IMR-90 (cell line): Measurements from ENCODE around the gene SLC30A10. TPM values are rescaled to one million over a fixed set of nuclear protein-coding genes. Genes with fewer than 3 reads are reported as not detected.

Experiments
- ATAC-seq: fragments of 200-7000 bp; cut with Tn5 transposase; 2 replicates; pipeline ENCODE4 v1.9.1; 2020; ENCODE audit warnings: low read depth, mild to moderate bottlenecking, moderate library complexity
- BruUV-seq: library from RNA; stranded (reverse); fragments of 400-500 nt; replicated peaks from 2 replicates; lab custom pipeline; 2021; lab: Mats Ljungman, UMichigan
- CTCF ChIA-PET: fragments of 300-600 bp; formaldehyde crosslinking; extraction: SDS; loops from one replicate; lab custom pipeline; 2021; ENCODE audit warnings: antibody characterized with exemption; lab: Yijun Ruan, JAX
- POLR2A ChIA-PET: fragments of 300-600 bp; sonication (Branson Sonifier 250); formaldehyde crosslinking; loops from one replicate; lab custom pipeline; 2022; ENCODE audit warnings: antibody characterized with exemption; ENCODE audit not compliant: unreplicated experiment; lab: Charles Lee
- DNase-seq: peaks from one replicate; pipeline ENCODE4 v3.0.0; 2013
- H2AFZ ChIP-seq: replicated peaks from 2 replicates; pipeline ENCODE3; 2013; ENCODE audit warnings: low read length, mild to moderate bottlenecking; ENCODE audit not compliant: poor library complexity
- H2AK5ac ChIP-seq: 2 replicates; pipeline ENCODE4 v1.6.1; 2013; ENCODE audit warnings: low read depth, low read length, inconsistent platforms
- H2AK9ac ChIP-seq: replicated peaks from 2 replicates; pipeline ENCODE3; 2013; ENCODE audit warnings: mild to moderate bottlenecking, low read depth, low read length, moderate library complexity; ENCODE audit not compliant: poor library complexity
- H2BK120ac ChIP-seq: 2 replicates; pipeline ENCODE4 v1.6.1; 2013; ENCODE audit warnings: low read depth, low read length, inconsistent platforms
- H2BK15ac ChIP-seq: 3 replicates; pipeline ENCODE4 v1.6.1; 2013; ENCODE audit warnings: low read depth, low read length, inconsistent platforms
- H2BK20ac ChIP-seq: 2 replicates; pipeline ENCODE4 v1.6.1; 2013; ENCODE audit warnings: low read depth, mild to moderate bottlenecking, inconsistent platforms, low read length, moderate library complexity
- H2BK5ac ChIP-seq: 2 replicates; pipeline ENCODE4 v1.6.1; 2013; ENCODE audit warnings: mild to moderate bottlenecking, low read depth, low read length, inconsistent platforms; ENCODE audit not compliant: poor library complexity, severe bottlenecking
- H3K14ac ChIP-seq: replicated peaks from 2 replicates; pipeline ENCODE4 v1.6.1; 2013; ENCODE audit warnings: low read depth, low read length, inconsistent platforms
- H3K18ac ChIP-seq: 2 replicates; pipeline ENCODE4 v1.6.1; 2013; ENCODE audit warnings: low read depth, low read length, control low read depth
- H3K23ac ChIP-seq: 2 replicates; pipeline ENCODE4 v1.6.1; 2013; ENCODE audit warnings: low read depth, low read length, inconsistent platforms
- H3K27ac ChIP-seq: 2 replicates; pipeline ENCODE4 v1.5.1; 2013; ENCODE audit warnings: mild to moderate bottlenecking, control low read depth, low read length; ENCODE audit not compliant: insufficient read depth
- H3K27me3 ChIP-seq: 2 replicates; pipeline ENCODE4 v1.6.1; 2013; ENCODE audit warnings: low read length; ENCODE audit not compliant: control insufficient read depth, insufficient read depth
- H3K36me3 ChIP-seq: 2 replicates; pipeline ENCODE4 v1.6.1; 2013; ENCODE audit warnings: low read length, mixed read lengths; ENCODE audit not compliant: control insufficient read depth, insufficient read depth
- H3K4ac ChIP-seq: 2 replicates; pipeline ENCODE4 v1.6.1; 2013; ENCODE audit warnings: low read depth, low read length, inconsistent platforms
- H3K4me1 ChIP-seq: 2 replicates; pipeline ENCODE4 v1.6.1; 2013; ENCODE audit warnings: low read length, mixed read lengths; ENCODE audit not compliant: control insufficient read depth, insufficient read depth
- H3K4me2 ChIP-seq: 2 replicates; pipeline ENCODE4 v1.6.1; 2013; ENCODE audit warnings: low read depth, mild to moderate bottlenecking, control low read depth, low read length, moderate library complexity
- H3K4me3 ChIP-seq: 2 replicates; pipeline ENCODE4 v1.5.1; 2013; ENCODE audit warnings: low read depth, mild to moderate bottlenecking, control low read depth, low read length, moderate library complexity; ENCODE audit not compliant: insufficient read depth
- H3K56ac ChIP-seq: 2 replicates; pipeline ENCODE4 v1.6.1; 2013; ENCODE audit warnings: low read length, inconsistent platforms; ENCODE audit not compliant: insufficient read depth; ENCODE audit errors: extremely low read depth
- H3K79me1 ChIP-seq, 2 experiments: 2 replicates each; pipeline ENCODE4 v1.6.1; 2013; ENCODE audit warnings: low read length in 2 of 2, inconsistent platforms in 1 of 2, low read depth in 1 of 2
- H3K9ac ChIP-seq: 2 replicates; pipeline ENCODE4 v1.6.1; 2013; ENCODE audit warnings: low read depth, low read length, control low read depth
- H3K9me1 ChIP-seq: 2 replicates; pipeline ENCODE4 v1.6.1; 2013; ENCODE audit warnings: low read length, inconsistent platforms; ENCODE audit not compliant: insufficient read depth
- H3K9me3 ChIP-seq: 2 replicates; pipeline ENCODE4 v1.6.1; 2013; ENCODE audit warnings: low read length; ENCODE audit not compliant: control insufficient read depth, insufficient read depth
- H4K20me1 ChIP-seq: 2 replicates; pipeline ENCODE4 v1.6.1; 2013; ENCODE audit warnings: low read length, inconsistent platforms; ENCODE audit not compliant: insufficient read depth
- H4K5ac ChIP-seq: 2 replicates; pipeline ENCODE4 v1.6.1; 2013; ENCODE audit warnings: mild to moderate bottlenecking, low read depth, low read length, control low read depth
- H4K8ac ChIP-seq, 2 experiments: 2 replicates each; pipeline ENCODE4 v1.6.1; 2013; ENCODE audit warnings: low read depth in 2 of 2, low read length in 2 of 2, control low read depth in 1 of 2, inconsistent platforms in 1 of 2
- H4K91ac ChIP-seq: 2 replicates; pipeline ENCODE4 v1.6.1; 2013; ENCODE audit warnings: low read depth, low read length, inconsistent platforms; ENCODE audit not compliant: insufficient read depth
- BHLHE40 ChIP-seq: fragments of 150-350 bp; IDR thresholded peaks from 2 replicates; pipeline ENCODE4 v1.6.1; 2016; ENCODE audit warnings: mild to moderate bottlenecking, low read depth, low read length
- CEBPB ChIP-seq: IDR thresholded peaks from 2 replicates; pipeline ENCODE4 v1.6.1; 2012; ENCODE audit warnings: low read depth, low read length, improper control_type of control experiment
- CHD1 ChIP-seq: IDR thresholded peaks from 2 replicates; pipeline ENCODE4 v1.6.1; 2012; ENCODE audit warnings: low read depth, low read length, improper control_type of control experiment
- CTCF ChIP-seq: conservative IDR thresholded peaks from 2 replicates; pipeline ENCODE4 v1.5.1; 2012; ENCODE audit warnings: mild to moderate bottlenecking, low read depth, low read length, improper control_type of control experiment
- FOS ChIP-seq: fragments of 150-350 bp; IDR thresholded peaks from 2 replicates; pipeline ENCODE4 v1.6.1; 2016; ENCODE audit warnings: low read depth, low read length
- MAZ ChIP-seq: IDR thresholded peaks from 2 replicates; pipeline ENCODE4 v1.6.1; 2012; ENCODE audit warnings: low read depth, mild to moderate bottlenecking, low read length, improper control_type of control experiment, moderate library complexity, borderline replicate concordance
- NFE2L2 ChIP-seq: fragments of 150-350 bp; IDR thresholded peaks from 2 replicates; pipeline ENCODE4 v1.6.1; 2016; ENCODE audit warnings: low read depth, mild to moderate bottlenecking, low read length
- RCOR1 ChIP-seq: IDR thresholded peaks from 2 replicates; pipeline ENCODE4 v1.6.1; 2012; ENCODE audit warnings: mild to moderate bottlenecking, low read length, improper control_type of control experiment; ENCODE audit not compliant: insufficient replicate concordance
- RFX5 ChIP-seq: IDR thresholded peaks from 2 replicates; pipeline ENCODE4 v1.8.0; 2012; ENCODE audit warnings: low read depth, mild to moderate bottlenecking, low read length, moderate library complexity
- SMC3 ChIP-seq: fragments of 150-350 bp; IDR thresholded peaks from 2 replicates; pipeline ENCODE4 v1.6.1; 2016; ENCODE audit warnings: low read depth, mild to moderate bottlenecking, antibody characterized with exemption, low read length, moderate library complexity
- WGBS, 2 experiments: methylation state at CpG; one replicate each; pipeline versions ENCODE4 v1.1.5 to v1.1.7; 2013; ENCODE audit warnings: missing lambda C conversion rate in 2 of 2; ENCODE audit not compliant: insufficient read length in 1 of 2; ENCODE audit errors: extremely low coverage in 2 of 2; 5-methylcytosine and 5-hydroxymethylcytosine counted together
- dilution Hi-C: fragments of 300-500 bp; cut with HindIII; formaldehyde crosslinking; loops from one replicate; pipeline ENCODE4 v1.14.3; 2018; ENCODE audit warnings: low sequenced_read_pairs; ENCODE audit not compliant: unreplicated experiment
- in situ Hi-C: fragments of 300-500 bp; cut with MboI; formaldehyde crosslinking; loops from 3 replicates; pipeline ENCODE4 v1.14.3; 2019; ENCODE audit warnings: low sequenced_read_pairs, inconsistent platforms, mixed read lengths
- intact Hi-C: fragments of 100-400 bp; cut with micrococcal nuclease; formaldehyde crosslinking; loops from 2 replicates; pipeline ENCODE4 v1.10.0; 2022
- polyA plus RNA-seq, 3 experiments: library from polyadenylated mRNA; depleted of rRNA; stranded (reverse); fragments of >200 nt; gene quantifications; 2 replicates each; pipeline ENCODE4 v1.2.3, GENCODE V29; 2012; ENCODE audit warnings: low replicate concordance in 1 of 3
- total RNA-seq: library from RNA; depleted of rRNA; stranded (reverse); fragments of >200 nt; gene quantifications from 2 replicates; pipeline ENCODE4 v1.2.3, GENCODE V29; 2012

The SLC30A10 gene
- total and polyA plus RNA-seq, 2 of the 4 experiments (the other 2 are of a cell fraction) = not detected

DNA sequence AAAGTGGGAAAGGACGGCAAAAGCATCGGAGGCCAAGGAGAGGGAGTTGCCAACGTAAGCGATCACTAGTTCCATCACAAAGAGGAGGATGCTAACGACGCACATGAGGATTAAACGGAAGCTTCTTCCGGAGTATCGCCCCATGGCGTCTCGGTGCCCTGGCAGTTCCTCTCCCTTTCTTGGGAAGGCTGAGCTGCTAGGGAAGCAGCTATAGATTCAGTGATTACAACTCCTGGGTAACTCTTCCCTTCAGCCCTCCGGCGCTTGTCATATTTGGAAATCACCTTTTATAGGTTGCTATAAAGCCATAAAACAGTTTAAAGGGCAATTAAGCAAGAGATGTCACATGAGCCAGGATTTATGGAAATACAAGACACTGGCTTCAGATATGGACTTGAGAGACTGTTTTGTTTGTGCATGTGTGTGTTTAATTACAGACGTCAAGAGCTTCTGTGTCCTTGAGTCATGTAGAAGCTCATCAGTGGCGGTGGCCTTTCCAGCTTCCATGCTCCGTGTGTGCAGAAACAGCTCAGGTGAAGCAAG lies 30.6 kb upstream of the SLC30A10 start:
- no peak overlapping the region for H4K91ac ChIP-seq
- intact Hi-C loops = no loop called here
- CTCF ChIA-PET = no interaction called here

More for the DNA sequence above, 30.6 kb upstream of the SLC30A10 start:
- Histone ChIP-seq H2BK20ac (no peak overlapping the region), H3K9ac (no peak overlapping the region), H3K27ac (no peak overlapping the region), H4K5ac (no peak overlapping the region), H4K8ac (no peak overlapping the region), H3K79me1 (no peaks in the 10 kb centered on the region), H3K4ac (no peak overlapping the region), H3K4me3 (no peak overlapping the region), H2BK120ac (no peak overlapping the region), H3K23ac (no peak overlapping the region), H3K18ac (no peak overlapping the region), H3K9me3 (no peaks in the 10 kb centered on the region), H2BK5ac (no peak overlapping the region), H2BK15ac (no peak overlapping the region), H3K36me3 (no peaks in the 10 kb centered on the region), H3K4me1 (no peaks in the 10 kb centered on the region), H2AFZ (no peak overlapping the region), H3K9me1 (no peaks in the 10 kb centered on the region), H3K56ac (no peak overlapping the region), H3K14ac (no peak overlapping the region), H4K20me1 (no peaks in the 10 kb centered on the region), H2AK5ac (no peak overlapping the region), H3K4me2 (no peak overlapping the region), H2AK9ac (no peak overlapping the region), H3K27me3 (no peaks in the 10 kb centered on the region)
- TF ChIP-seq SMC3 (no peak), FOS (no peak), RCOR1 (no peak), NFE2L2 (no peak), MAZ (no peak), CHD1 (no peak), CEBPB (no peak), CTCF (no peak), RFX5 (no peak), BHLHE40 (no peak)
- POLR2A ChIA-PET = no interaction called here
- no peak for DNase-seq
- WGBS, 2 experiments = 100% methylated on average over 7 of the region's 16 CpGs; no CpG with 5 or more reads in 1 of the 2 experiments
- in situ Hi-C loops (no loop called here), dilution Hi-C loops (no loop called here)
- no TSS peak for BruUV-seq
- no peak for ATAC-seq
